Peyer's patch (tissue), 4 donors: ENCODE results near the gene SNRNP200.

Experiments
- POLR2A ChIP-seq, 2 donors: fragments of 450-650 bp; IDR thresholded peaks; one replicate each; pipeline ENCODE4 v1.5.1; 2017; ENCODE audit warnings: antibody characterized with exemption in 2 of 2, mild to moderate bottlenecking in 2 of 2, moderate library complexity in 2 of 2
- TF ChIP-seq, protein P1 (sequence below), 6 experiments: fragments of 450-650 bp in 4 of 6; fragments of 200-600 bp in 2 of 6; sonication (generic) in 1 of 6; IDR thresholded peaks; one replicate each; pipeline ENCODE4 v1.5.1; 2017 to 2019; ENCODE audit warnings: antibody characterized with exemption in 6 of 6, mild to moderate bottlenecking in 3 of 6, moderate library complexity in 1 of 6

DNA sequence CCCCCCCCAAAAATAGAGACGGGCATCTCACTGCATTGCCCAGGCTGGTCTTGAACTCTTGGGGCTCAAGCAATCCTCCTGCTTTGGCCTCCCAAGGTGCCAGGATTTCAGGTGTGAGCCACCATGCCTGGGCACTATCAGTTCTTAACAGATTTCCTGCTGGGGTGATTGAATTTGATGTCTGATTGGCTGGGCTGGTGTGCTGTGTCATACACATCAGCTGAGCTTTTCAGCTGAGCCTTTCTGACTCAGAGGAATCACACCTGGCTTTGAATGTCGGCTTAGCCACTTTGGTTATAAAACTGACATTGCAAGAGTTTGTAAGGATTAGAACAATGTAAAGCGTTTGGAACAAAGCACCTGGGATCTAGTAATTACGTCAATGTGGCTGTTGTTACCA is 49.1 kb upstream of the SNRNP200 start:
- TF ChIP-seq, protein P1, sequence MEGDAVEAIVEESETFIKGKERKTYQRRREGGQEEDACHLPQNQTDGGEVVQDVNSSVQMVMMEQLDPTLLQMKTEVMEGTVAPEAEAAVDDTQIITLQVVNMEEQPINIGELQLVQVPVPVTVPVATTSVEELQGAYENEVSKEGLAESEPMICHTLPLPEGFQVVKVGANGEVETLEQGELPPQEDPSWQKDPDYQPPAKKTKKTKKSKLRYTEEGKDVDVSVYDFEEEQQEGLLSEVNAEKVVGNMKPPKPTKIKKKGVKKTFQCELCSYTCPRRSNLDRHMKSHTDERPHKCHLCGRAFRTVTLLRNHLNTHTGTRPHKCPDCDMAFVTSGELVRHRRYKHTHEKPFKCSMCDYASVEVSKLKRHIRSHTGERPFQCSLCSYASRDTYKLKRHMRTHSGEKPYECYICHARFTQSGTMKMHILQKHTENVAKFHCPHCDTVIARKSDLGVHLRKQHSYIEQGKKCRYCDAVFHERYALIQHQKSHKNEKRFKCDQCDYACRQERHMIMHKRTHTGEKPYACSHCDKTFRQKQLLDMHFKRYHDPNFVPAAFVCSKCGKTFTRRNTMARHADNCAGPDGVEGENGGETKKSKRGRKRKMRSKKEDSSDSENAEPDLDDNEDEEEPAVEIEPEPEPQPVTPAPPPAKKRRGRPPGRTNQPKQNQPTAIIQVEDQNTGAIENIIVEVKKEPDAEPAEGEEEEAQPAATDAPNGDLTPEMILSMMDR (IDR thresholded peaks at IDR 0.05) = no peak
- no peak for TF ChIP-seq POLR2A (IDR thresholded peaks at IDR 0.05)
